HL-60 (cell line): ENCODE measurements around the gene MTFR1L.

Experiments used
- DNase-seq, 2 experiments: peaks; one replicate each; pipeline ENCODE4 v3.0.0-alpha.2; 2010 to 2020; ENCODE audit warnings: low read depth in 1 of 2, low spot score in 1 of 2
- H3K27ac ChIP-seq: fragments of 250-450 bp; sonication (Bioruptor Pico); replicated peaks from 2 replicates; pipeline ENCODE4 v1.5.1; 2020; ENCODE audit warnings: mild to moderate bottlenecking, moderate library complexity
- H3K27me3 ChIP-seq: fragments of 250-450 bp; sonication (Bioruptor Pico); 2 replicates; pipeline ENCODE4 v1.5.1; 2021; ENCODE audit warnings: mild to moderate bottlenecking, moderate library complexity; ENCODE audit not compliant: insufficient read depth, poor library complexity, severe bottlenecking
- H3K4me3 ChIP-seq: replicated peaks from 2 replicates; pipeline ENCODE4 v1.5.1; 2011; ENCODE audit warnings: mild to moderate bottlenecking, control low read depth, low read length; ENCODE audit not compliant: insufficient read depth
- GABPA ChIP-seq: IDR thresholded peaks from 2 replicates; pipeline ENCODE4 v1.6.1; 2012; ENCODE audit warnings: low read depth
- POLR2AphosphoS5 ChIP-seq: IDR thresholded peaks from 2 replicates; pipeline ENCODE4 v1.6.1; 2012; ENCODE audit warnings: low read depth
- REST ChIP-seq: IDR thresholded peaks from 2 replicates; pipeline ENCODE4 v1.6.1; 2012; ENCODE audit warnings: low read depth; ENCODE audit not compliant: insufficient replicate concordance
- SPI1 ChIP-seq: IDR thresholded peaks from 2 replicates; pipeline ENCODE4 v1.6.1; 2012; ENCODE audit warnings: low read depth, mild to moderate bottlenecking, borderline replicate concordance
- TF ChIP-seq, protein P1 (sequence below): IDR thresholded peaks from one replicate; pipeline ENCODE4 v1.5.1; 2011; ENCODE audit warnings: low read length, control low read depth, inconsistent platforms; ENCODE audit not compliant: insufficient read depth

MTFR1L gene

GRCh38 chr1:25875154-25875855 lies 55.6 kb downstream of the MTFR1L start, which contains the start of gene PAQR7:
Gene PAQR7, minus strand, starts transcription at chr1:25875708. Its CDS starts 11,869 bp downstream, at chr1:25863839.
- H3K27me3 ChIP-seq = no peaks in the 10 kb centered on the region
- peak within 1 kb of the TSS; percentile 21 for H3K4me3 ChIP-seq
- peak in 1 of 2 experiments; percentile 45 for DNase-seq
- TF ChIP-seq, protein P1, sequence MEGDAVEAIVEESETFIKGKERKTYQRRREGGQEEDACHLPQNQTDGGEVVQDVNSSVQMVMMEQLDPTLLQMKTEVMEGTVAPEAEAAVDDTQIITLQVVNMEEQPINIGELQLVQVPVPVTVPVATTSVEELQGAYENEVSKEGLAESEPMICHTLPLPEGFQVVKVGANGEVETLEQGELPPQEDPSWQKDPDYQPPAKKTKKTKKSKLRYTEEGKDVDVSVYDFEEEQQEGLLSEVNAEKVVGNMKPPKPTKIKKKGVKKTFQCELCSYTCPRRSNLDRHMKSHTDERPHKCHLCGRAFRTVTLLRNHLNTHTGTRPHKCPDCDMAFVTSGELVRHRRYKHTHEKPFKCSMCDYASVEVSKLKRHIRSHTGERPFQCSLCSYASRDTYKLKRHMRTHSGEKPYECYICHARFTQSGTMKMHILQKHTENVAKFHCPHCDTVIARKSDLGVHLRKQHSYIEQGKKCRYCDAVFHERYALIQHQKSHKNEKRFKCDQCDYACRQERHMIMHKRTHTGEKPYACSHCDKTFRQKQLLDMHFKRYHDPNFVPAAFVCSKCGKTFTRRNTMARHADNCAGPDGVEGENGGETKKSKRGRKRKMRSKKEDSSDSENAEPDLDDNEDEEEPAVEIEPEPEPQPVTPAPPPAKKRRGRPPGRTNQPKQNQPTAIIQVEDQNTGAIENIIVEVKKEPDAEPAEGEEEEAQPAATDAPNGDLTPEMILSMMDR = no peak
- no peak for TF ChIP-seq SPI1
- TF ChIP-seq REST = no peak
- TF ChIP-seq POLR2AphosphoS5 = no peak
- TF ChIP-seq GABPA = no peak
- H3K27ac ChIP-seq = no peak within 1 kb of the TSS

DNA sequence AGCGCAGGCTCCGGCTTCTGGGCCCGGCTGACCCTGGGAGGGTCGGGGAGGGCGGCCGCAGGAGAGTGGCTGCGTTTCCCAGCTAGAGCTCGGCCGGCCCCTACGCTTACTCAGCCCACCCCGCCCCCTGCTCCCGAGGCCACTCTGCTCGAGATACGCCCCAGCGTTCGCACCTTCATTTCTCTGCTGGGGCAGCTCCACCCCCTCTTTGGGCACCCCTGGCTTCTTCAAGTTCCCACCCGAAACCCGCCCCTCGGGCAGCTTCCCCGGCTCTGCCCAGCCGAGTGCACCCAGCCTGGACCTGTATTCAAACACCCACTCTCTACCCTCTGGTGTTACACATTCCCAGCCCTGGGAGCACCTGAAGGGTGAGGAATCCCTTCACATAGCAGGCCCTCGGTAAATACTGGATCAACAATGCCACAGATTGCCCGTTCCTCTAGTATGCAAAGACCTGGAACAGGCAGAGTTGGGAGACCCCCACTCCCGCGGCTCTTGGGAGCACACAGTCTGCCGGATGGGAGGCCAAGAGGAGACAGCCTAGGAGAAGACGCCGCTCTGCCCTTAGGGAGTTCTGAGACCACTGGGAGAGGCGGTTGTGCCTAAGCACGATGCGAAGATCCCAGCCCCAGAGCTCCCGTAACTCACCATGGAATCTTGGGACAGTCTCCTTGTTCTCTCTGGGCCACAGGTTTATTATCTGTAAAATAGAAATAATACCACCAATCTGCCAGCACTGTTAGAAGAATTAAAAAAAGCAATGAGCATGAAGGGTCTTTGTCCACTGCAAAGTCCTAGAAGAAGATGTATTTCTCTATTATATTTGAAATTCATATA lies 56.3 kb downstream of the MTFR1L start:
- no peak for TF ChIP-seq REST
- TF ChIP-seq SPI1 = no peak
- no peak for TF ChIP-seq POLR2AphosphoS5
- TF ChIP-seq GABPA = no peak
- TF ChIP-seq, protein P1 = no peak
- no peak for DNase-seq
- Histone ChIP-seq H3K4me3 (no peak overlapping the region; the same call in 1 of the 2 replicates), H3K27me3 (no peaks in the 10 kb centered on the region), H3K27ac (no peak overlapping the region)

DNA sequence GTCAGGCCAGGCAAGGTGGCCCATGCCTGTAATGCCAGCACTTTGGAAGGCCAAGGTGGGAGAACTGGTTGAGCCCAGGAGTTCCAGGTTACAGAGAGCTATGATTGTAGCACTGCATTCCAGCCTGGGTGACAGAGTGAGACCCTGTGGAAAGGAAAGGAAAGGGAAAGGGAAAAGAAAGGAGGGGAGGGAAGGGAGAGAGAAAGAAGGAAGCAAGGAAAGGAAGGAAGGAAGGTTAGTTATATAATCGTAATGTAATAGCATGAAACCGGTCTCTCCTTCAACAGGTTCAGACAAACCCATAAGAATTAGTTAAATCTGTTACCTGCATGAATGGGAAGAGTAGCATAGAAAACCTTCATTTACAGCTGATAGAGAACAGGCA lies 56.9 kb downstream of the MTFR1L start:
- DNase-seq = no peak
- TF ChIP-seq REST = no peak
- TF ChIP-seq, protein P1 = no peak
- no peak for TF ChIP-seq SPI1
- Histone ChIP-seq H3K27me3 (no peaks in the 10 kb centered on the region), H3K4me3 (no peak overlapping the region), H3K27ac (no peak overlapping the region)
